GM08714 (cell line): ENCODE results near the gene ADK.

Experiments used
- H3K4me3 ChIP-seq: fragments of 200-500 bp; sonication (Bioruptor generic); 2 replicates; pipeline ENCODE4 v1.5.1; 2014; ENCODE audit warnings: mild to moderate bottlenecking, low read length, inconsistent platforms
- ZNF274 ChIP-seq: IDR thresholded peaks from 2 replicates; pipeline ENCODE4 v1.6.1; 2012; ENCODE audit warnings: mild to moderate bottlenecking, low read depth, low read length

The ADK gene

DNA sequence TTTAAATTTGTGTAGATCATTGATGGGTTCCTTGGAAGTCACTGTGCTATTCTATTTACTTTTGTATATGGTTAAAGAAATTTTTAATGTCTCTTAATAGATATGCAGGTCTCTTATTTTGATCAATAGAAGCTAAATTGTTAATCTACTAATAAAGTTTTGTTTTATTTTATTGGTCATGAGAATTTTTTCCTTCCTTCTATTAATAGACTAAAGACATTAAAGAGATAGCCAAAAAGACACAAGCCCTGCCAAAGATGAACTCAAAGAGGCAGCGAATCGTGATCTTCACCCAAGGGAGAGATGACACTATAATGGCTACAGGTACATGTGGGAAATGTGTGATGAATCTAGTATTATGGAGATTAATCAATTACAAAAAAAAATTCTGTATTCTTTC is 449.1 kb downstream of the ADK start:
- no peak for TF ChIP-seq ZNF274
- no peak overlapping the region for H3K4me3 ChIP-seq

GRCh38 chr10:74602576-74602975 is 451.6 kb downstream of the ADK start:
- H3K4me3 ChIP-seq: no peak overlapping the region
- no peak for TF ChIP-seq ZNF274

DNA sequence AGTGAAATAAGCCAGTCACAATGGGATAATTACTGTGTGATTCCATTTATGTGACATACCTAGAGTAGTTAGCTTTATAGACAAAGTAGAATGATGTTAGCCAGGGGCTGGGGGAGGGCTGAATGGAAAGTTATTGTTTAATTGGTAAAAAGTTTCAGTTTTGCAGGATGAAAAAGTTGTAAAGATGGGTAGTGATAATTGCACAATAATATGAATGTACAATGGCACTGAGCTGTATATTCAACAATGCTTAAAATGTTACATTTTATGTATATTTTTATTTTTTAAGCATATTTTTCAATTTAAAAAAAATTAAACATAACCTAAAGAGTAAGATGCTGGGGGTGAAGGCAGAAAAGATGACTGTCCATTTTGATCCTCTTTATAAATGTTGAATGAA is 459.3 kb downstream of the ADK start:
- TF ChIP-seq ZNF274: no peak
- no peak overlapping the region for H3K4me3 ChIP-seq

GRCh38 chr10:74612195-74612594 is 461.2 kb downstream of the ADK start:
- TF ChIP-seq ZNF274: no peak
- H3K4me3 ChIP-seq: no peak overlapping the region

- no peak for TF ChIP-seq ZNF274
- H3K4me3 ChIP-seq: no peak overlapping the region
Measured at GRCh38 chr10:74620626-74621025, 469.6 kb downstream of the ADK start.

DNA sequence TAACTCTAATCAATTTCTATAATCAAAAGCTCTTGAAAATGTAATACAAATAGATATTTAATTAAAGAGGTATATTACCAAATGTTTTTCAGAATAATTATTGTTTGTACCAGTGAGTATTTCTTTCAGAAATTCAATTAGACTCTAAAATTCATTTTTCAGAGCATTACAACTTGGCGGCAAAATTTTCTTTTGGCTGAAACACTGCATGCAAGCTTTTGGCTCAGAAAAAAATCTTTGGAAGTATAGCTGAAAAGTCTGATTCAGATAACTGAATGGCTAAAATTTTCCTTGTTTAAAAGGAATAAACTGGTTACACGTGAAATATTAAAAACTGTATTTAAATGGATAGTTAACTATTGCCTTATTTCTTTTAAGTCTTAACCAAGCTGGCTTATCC is 472.8 kb downstream of the ADK start:
- no peak overlapping the region for H3K4me3 ChIP-seq
- no peak for TF ChIP-seq ZNF274

GRCh38 chr10:74624501-74624900 is 473.5 kb downstream of the ADK start:
- no peak for TF ChIP-seq ZNF274

GRCh38 chr10:74628136-74628535 is 477.1 kb downstream of the ADK start:
- no peak for TF ChIP-seq ZNF274
- H3K4me3 ChIP-seq: no peak overlapping the region

More at GRCh38 chr10:74624501-74624900, 473.5 kb downstream of the ADK start:
- H3K4me3 ChIP-seq: no peak overlapping the region

DNA sequence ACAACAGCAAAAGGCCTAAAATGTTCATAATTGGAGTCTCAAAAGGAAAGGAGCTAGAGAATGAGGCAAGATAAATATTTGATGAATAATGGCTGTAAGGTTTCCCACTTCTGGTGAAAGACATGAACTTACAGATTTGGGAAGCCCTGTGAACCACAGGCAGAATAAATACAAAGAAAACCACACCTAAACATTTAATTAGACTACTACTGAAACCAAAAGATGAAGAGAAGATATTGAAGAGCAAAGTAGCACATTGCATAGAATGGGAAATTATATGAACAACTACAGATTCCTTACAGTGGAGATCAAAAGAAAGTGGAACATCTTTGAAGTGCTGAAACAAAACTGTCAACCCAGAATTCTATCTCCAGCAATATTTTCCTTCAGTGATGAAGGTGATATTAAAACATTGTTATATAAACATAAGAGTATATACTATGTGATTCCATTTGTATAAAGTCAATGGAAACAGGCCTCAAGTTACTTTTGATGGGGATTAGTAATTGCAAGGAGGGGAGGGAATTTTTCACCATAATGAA is 484.0 kb downstream of the ADK start:
- no peak overlapping the region for H3K4me3 ChIP-seq
- TF ChIP-seq ZNF274: no peak

DNA sequence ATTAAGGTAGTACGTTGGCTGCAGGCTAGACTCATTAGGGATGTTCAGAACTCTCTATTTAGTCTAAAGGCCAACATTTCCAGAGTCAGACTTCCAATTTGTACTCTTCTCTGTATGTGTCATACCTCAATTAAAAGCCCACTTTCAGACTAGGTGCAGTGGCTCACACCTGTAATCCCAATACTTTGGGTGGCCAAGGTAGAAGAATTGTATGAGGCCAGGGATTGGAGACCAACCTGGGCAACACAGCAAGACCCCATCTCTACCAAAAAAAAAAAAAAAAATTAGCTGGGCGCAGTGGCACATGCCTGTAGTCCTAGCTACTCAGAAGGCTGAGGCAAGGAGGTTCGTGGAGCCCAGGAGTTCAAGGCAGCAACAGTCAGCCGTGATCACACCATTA is 484.6 kb downstream of the ADK start:
- H3K4me3 ChIP-seq: no peak overlapping the region
- no peak for TF ChIP-seq ZNF274

DNA sequence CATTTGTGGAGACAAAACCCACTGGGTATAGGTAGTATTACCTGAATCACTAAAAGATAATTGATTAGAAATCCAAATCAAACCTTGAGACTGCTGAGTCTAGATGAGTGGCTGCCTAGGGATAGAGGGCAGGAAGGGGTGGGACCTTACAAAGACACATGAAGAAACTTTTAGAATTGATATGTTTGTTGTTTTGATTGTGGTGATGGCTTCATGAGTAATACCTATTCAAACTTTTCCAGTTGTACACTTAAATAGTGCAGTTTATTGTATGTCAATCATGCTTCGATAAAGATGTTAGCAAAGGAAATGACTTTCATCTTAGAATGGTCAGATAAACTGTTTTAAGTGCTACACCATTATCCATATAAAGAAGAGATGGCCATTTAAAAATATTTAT is 486.7 kb downstream of the ADK start:
- TF ChIP-seq ZNF274: no peak
- no peak overlapping the region for H3K4me3 ChIP-seq

DNA sequence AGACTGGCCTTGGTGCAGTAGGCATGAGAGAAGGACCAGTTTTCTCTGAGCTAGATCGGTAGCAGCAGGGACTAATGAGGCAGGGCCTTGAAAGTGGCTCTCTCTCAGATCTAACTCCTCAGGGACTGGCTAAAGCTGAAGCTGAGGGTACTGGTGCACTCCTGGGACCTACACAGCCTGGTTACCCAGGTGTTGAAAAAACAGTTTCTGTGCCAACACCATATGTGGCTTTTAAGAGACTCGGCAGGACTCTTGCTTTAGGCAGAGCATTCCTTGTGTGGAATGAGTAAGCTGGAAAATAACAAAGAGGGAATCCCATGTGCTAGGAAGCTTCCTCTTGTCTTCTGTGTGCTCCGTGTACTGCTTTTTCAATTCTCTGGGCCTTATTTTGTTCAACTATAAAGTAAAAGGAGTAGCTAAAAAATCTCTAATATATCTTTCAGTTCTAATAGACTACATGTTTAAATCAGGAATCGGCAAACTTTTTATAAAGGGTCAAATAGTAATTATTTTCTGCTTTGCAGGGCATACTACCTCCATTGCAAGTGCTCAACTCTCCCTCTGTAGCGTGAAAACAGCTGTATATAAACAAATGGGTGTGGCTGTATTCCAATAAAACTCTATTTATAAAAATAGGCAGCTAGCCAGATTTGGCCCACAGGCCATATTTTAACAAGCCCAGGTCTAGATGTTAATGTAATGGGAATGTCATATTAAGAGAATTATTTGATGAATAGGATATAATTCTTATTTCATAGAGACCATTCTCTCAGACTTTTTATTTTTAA is 489.3 kb downstream of the ADK start:
- no peak for TF ChIP-seq ZNF274
- H3K4me3 ChIP-seq: no peak overlapping the region

GRCh38 chr10:74641659-74642058 is 490.6 kb downstream of the ADK start:
- TF ChIP-seq ZNF274: no peak
- H3K4me3 ChIP-seq: no peak overlapping the region

- H3K4me3 ChIP-seq: no peak overlapping the region
- TF ChIP-seq ZNF274: no peak
Measured at GRCh38 chr10:74642901-74643595, 492.0 kb downstream of the ADK start.

- TF ChIP-seq ZNF274: no peak
- H3K4me3 ChIP-seq: no peak overlapping the region
Measured at GRCh38 chr10:74643596-74643975, 492.6 kb downstream of the ADK start.

GRCh38 chr10:74644738-74645137 is 493.7 kb downstream of the ADK start:
- no peak overlapping the region for H3K4me3 ChIP-seq
- no peak for TF ChIP-seq ZNF274
